NCI-H146 treated with DMSO at 0.1 percent for 48 hours (cell line): ENCODE measurements around the gene RARG.

Source experiments
- DNase-seq: peaks from one replicate; lab custom pipeline; 2025; ENCODE audit not compliant: unreplicated experiment; lab: John Stamatoyannopoulos, UW

RARG gene

DNA sequence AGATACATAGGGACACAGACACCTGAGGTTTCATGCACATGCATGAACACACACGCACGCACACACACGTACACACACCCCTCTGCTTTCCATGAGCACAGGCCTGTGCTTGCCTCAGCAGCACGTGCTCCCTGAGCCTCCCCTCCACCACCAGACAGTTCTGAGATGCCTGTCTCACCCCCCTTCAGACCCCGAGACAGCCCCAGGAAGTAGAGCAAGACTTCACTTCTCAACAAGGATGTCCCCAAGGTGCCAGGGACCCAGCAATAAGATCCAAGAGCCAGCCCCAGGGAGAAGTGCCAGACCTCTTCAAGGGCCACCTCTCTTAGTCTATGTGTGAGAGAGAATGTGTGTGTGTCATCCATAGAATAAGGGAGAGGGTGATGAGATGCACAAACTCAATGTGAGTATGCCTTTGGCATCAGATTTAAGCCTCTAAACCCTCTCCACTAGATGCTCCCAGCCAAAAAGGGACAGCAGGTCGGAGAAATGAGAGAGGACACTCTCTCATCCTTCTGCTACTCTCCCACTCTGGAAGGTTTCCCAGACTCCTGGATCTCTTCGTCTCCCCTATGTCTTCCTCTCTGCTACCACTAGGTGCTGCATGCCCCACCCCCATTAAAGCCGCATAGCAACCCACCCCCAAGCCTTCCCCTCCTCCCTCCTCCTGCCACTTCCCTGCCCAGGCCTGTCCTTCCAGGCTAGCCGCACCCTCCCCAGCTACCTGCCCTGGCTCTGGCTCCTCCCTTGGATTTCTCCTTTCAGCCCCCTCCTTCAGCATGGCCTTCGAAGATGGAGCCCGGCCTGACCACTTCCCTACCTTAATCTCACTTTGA is 7.7 kb downstream of the RARG start:
- DNase-seq = no peak

- DNase-seq = no peak
Measured at GRCh38 chr12:53223389-53224060, 8.5 kb downstream of the RARG start.

DNA sequence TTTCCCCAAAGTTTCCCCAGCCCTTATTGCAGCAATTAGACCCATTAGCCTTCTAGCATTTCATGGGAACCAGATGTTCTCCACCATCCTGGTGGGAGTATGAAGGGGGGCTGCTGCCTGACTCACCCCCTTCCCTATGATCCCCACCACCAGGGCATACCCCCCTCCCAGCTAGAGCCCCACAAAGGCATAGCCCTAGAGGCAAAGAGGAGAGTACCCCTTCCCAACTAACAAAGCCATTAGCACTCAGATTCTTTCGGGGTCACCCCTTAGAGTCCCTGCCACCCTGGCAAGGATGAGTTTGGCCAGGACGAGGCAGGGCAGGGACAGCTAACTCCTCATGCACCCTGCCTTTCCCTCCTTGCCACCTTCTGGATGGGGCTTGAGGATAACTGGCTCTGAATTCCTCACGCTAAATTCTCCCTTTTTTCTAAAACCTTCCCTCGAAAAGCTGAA is 9.2 kb downstream of the RARG start:
- DNase-seq = no peak

DNA sequence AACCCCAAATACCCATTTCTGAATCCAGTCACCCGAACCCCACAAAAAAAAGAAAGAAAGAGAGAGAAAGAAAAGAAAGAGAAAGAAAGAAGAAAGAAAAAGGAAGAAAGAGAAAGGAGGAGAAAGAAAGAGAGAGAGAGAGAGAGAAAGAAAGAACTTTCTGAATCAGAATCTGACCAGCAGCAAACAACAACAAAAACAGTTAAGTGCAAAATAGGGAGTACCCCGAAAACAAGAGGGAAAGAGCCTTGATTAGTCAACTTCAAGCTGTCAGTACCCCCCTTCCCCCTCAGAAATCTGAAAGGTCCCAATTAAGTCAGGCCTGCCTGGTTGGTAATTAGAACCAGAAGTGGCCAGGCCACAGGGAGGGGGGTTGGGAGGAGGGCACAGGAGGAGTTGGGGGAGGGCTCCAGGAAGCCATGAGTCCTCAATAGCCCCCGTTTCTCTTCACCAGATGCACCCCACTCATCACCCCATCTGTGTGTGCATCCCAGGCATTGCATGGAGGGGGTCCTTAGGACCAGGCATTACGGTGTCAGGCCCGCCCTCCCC is 9.8 kb downstream of the RARG start:
- no peak for DNase-seq

GRCh38 chr12:53221203-53222080 is 10.6 kb downstream of the RARG start:
- DNase-seq = no peak

DNA sequence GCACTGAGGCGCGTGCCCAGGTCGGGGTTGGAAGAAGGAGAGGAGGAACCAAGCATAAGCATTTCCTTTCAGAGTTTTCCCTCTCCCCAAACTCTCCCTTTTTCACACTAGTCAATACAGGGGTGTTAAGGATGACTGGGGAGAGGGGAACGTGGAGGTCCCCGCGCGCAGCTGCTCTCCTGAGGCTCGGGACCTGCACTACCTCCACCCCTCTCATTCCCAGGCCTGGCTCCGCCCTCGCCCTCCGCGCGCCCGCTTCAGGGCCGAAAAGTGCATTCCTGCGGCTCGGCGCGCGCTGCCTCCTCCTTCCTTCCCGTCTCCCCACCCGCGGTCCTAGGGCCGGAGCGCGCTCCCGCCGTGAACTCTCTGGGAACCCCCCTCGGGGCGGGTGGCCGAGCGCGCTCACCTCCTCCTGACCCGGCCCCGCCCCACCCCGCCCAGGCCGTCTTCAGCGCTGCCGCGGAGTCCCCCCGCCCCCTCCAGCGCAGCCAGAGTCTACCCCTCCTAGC is 11.3 kb downstream of the RARG start:
- DNase-seq = peak; percentile 82

GRCh38 chr12:53219956-53220693 is 11.9 kb downstream of the RARG start:
- DNase-seq = no peak

GRCh38 chr12:53219292-53219955 is 12.6 kb downstream of the RARG start:
- DNase-seq = no peak

DNA sequence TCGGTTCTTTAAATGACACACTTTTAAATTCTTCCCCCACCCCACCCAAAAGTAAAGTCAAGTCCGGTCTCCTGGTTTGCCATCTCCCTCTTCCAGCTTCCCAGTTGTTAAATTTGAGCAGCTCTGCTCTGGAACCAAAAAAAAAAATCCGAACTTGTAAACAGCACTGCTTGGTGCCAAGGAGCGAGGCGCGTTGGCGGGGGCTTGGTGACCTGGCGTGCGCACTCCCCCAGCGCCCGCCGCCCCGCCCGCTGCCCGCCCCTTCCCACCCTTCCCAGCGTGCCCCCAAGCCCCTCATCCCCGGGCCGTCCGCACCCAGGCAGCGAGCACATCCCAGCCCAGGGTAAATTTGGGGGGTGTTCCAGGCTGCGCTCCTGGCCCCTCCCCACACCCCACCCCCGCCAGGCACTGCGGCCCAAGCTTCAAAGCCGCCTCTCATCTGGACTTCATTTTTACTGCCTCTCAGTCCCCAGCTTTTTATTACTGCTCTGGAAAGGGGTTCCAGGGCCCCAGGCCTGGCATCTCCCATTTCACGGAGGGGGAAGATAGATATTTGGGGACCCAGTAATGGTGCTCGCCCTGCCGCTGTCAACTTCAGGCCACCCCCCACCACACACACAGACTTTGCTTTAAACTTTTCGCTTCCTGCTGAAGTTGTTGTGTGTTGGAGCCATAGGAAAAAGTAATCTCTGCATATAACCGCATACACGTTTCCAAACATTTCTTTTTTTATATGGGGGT is 13.3 kb downstream of the RARG start:
- DNase-seq = no peak

GRCh38 chr12:53217931-53218307 is 14.1 kb downstream of the RARG start:
- DNase-seq = no peak

- DNase-seq = no peak
Measured at GRCh38 chr12:53217051-53217930, 14.7 kb downstream of the RARG start.

DNA sequence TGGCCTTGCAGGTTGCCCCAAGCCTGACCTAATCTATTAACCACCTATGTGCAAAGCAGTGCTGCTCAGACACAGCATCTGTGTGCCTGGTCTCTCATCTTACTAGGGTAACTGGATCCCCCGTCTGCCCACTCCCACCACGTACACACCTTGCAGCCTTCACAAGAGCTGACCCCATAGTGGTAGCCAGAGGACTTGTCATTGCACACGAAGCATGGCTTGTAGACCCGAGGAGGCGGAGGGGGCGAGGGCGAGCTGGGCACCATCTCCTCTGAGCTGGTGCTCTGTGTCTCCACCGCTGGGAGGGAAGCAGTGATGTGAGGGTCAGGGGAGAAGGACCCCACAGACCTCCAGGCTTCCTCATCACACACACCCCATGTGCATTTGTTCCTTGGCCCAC is 16.5 kb downstream of the RARG start:
- DNase-seq = no peak

DNA sequence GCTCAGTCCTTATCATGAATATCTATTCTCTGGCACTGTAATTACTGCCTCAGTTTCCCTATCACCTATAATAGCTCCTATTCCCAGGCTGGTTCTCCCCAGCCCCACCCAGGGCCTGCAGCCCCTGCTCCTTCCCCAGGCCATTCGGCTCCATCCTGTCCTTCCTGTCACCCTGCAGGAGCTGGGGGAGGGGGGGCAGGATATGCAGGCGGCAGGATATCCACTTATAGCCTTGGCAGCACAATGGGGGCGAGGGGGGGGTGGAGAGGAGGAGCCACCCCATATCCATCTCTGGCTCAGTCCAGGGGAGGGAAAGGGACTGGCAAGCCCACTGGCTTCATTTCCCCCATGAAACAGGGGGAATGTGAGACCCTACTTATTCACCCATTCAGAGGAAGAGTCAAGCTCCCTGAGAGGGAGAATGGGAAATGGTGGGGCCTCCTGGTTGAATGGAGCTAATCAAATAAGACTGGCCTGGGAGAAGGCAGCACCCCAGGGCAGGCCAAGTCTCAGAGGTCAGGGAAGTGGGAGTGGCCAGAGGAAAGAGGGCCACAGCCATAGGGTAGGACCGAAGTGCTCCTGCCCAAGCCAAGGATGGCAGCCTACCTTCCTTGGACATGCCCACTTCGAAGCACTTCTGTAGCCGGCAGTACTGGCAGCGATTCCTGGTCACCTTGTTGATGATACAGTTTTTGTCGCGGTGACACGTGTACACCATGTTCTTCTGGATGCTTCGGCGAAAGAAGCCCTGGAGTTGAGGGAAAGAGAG is 17.1 kb downstream of the RARG start:
- no peak for DNase-seq

DNA sequence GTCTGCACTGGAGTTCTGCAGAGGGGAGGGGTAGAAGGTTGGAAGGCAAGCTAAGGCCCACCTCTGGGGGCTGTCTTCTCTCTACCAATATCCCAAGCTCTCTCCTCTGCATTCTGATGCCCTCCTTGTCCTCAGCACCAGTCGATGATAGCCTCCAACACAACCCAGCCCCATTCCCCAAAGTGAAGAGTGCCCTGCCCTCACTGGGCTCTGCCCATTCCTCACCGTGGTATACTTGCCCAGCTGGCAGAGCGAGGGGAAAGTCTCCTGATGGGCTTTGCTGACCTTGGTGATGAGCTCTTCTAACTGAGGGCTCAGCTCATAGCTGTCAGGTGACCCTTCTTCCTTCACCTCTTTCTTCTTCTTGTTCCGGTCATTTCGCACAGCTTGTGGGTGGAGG is 17.8 kb downstream of the RARG start:
- DNase-seq = no peak

DNA sequence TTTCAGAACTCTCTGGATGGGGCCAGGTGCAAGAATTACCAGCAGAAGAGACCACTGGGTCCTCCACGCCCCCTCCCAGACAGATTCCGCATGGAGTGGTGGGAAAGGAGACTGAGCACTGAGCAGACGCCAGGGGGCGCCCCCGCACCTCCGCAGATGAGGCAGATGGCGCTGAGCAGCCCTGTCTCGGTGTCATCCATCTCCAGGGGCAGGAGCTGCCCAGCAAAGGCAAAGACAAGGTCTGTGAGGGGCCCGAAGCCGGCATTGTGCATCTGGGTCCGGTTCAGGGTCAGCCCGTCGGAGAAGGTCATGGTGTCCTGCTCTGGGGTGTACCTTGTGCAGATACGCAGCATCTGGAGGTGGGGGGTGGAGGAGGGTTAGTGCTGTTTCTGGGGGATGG is 18.7 kb downstream of the RARG start:
- peak; percentile 76 for DNase-seq

DNA sequence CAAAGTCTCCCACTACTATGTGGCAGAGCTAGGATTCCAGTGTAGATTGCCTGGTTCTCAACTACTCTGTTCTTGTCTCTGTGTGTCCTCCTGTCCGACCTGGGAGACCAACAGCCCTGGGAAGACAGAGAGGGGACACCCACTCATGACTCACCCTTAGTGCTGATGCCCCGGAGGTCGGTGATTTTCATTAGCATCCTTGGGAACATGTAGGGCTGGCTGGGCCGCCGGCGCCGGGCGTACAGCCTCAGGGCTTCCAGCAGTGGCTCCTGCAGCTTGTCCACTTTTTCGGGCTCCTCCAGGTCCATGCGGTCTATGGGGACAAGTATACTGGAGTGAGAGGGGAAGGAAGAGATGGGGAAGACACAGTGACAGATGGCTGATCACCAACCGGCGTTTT is 19.1 kb downstream of the RARG start:
- DNase-seq = no peak
